ENCODE data around the gene ACVRL1. TPM values are rescaled to one million over a fixed set of nuclear protein-coding genes. Genes with fewer than 3 reads are reported as not detected.

ACVRL1 gene
- total RNA-seq, 1 donor from 2014 or later, result 0.78 TPM

GRCh38 chr12:51898506-51898905, 8.8 kb upstream of the ACVRL1 start:
- no peak for DNase-seq (ENCODE audit: low read depth)

GRCh38 chr12:51898937-51899336, 8.4 kb upstream of the ACVRL1 start:
- no peak for DNase-seq (ENCODE audit: low read depth)

- no peak for DNase-seq (ENCODE audit: low read depth)
Observed at GRCh38 chr12:51900323-51900889, 6.9 kb upstream of the ACVRL1 start.

GRCh38 chr12:51901121-51901817, 6.0 kb upstream of the ACVRL1 start:
- no peak for DNase-seq (ENCODE audit: low read depth)

- DNase-seq (ENCODE audit: low read depth), result no peak
Observed at GRCh38 chr12:51901881-51902280, 5.4 kb upstream of the ACVRL1 start.

GRCh38 chr12:51904951-51905470, 2.3 kb upstream of the ACVRL1 start:
- peak; percentile 70 for DNase-seq (ENCODE audit: low read depth)

GRCh38 chr12:51905471-51906429, 1.6 kb upstream of the ACVRL1 start:
- DNase-seq (ENCODE audit: low read depth), result peak; percentile 90

- DNase-seq (ENCODE audit: low read depth), result no peak
Observed at GRCh38 chr12:51906430-51907082, 748 bp upstream of the ACVRL1 start.

GRCh38 chr12:51907856-51908425, 637 bp downstream of the ACVRL1 start:
- DNase-seq (ENCODE audit: low read depth), result no peak

GRCh38 chr12:51908876-51909592, 1.7 kb downstream of the ACVRL1 start:
- DNase-seq (ENCODE audit: low read depth), result no peak

GRCh38 chr12:51910168-51910567, 2.9 kb downstream of the ACVRL1 start:
- DNase-seq (ENCODE audit: low read depth), result no peak

- no peak for DNase-seq (ENCODE audit: low read depth)
Observed at GRCh38 chr12:51910691-51911090, 3.4 kb downstream of the ACVRL1 start.

GRCh38 chr12:51911307-51911706, 4.0 kb downstream of the ACVRL1 start:
- DNase-seq (ENCODE audit: low read depth), result no peak

- no peak for DNase-seq (ENCODE audit: low read depth)
Observed at GRCh38 chr12:51911788-51912711, 4.7 kb downstream of the ACVRL1 start.

- no peak for DNase-seq (ENCODE audit: low read depth)
Observed at GRCh38 chr12:51913071-51914033, 6.0 kb downstream of the ACVRL1 start.

GRCh38 chr12:51914034-51914923, 7.0 kb downstream of the ACVRL1 start:
- DNase-seq (ENCODE audit: low read depth), result no peak
